Prostate gland (tissue), 2 donors: Measurements from ENCODE around the gene CBFA2T3. TPM values are rescaled to one million over a fixed set of nuclear protein-coding genes. Genes with fewer than 3 reads are reported as not detected.

Experiments used
- DNase-seq: peaks from one replicate; pipeline ENCODE4 v3.0.0-alpha.2; 2019; ENCODE audit warnings: low spot score
- H3K27ac ChIP-seq, 2 donors: fragments of 200-600 bp; sonication (generic); 2 replicates each; pipeline ENCODE4 v1.5.1; 2017 to 2019
- H3K27me3 ChIP-seq: fragments of 200-600 bp; sonication (generic); replicated peaks from 2 replicates; pipeline ENCODE4 v1.5.1; 2019; ENCODE audit not compliant: insufficient read depth
- H3K36me3 ChIP-seq, 2 donors: fragments of 200-600 bp; sonication (generic); 1 replicate in 1 of 2; 2 replicates in 1 of 2; pipeline versions ENCODE4 v1.5.1 to v1.8.1; 2017 to 2019
- H3K4me1 ChIP-seq: fragments of 200-600 bp; sonication (generic); replicated peaks from 2 replicates; pipeline ENCODE4 v1.5.1; 2019
- H3K4me3 ChIP-seq, 2 donors: fragments of 200-600 bp; sonication (generic); 2 replicates each; pipeline ENCODE4 v1.5.1; 2017 to 2019
- H3K9me3 ChIP-seq: fragments of 200-600 bp; sonication (generic); 2 replicates; pipeline ENCODE4 v1.5.1; 2017
- POLR2A ChIP-seq: fragments of 450-650 bp; IDR thresholded peaks from one replicate; pipeline ENCODE4 v1.6.1; 2016; ENCODE audit warnings: antibody characterized with exemption, mild to moderate bottlenecking
- POLR2AphosphoS5 ChIP-seq: sonication (generic); formaldehyde crosslinking; IDR thresholded peaks from one replicate; pipeline ENCODE4 v1.6.1; 2017; ENCODE audit warnings: antibody characterized with exemption
- WGBS: methylation state at CpG from one replicate; pipeline ENCODE4 v1.1.5; 2018; 5-methylcytosine and 5-hydroxymethylcytosine counted together
- intact Hi-C: fragments of 100-400 bp; cut with DNase I; formaldehyde crosslinking; loops from one replicate; pipeline ENCODE4 v1.14.2; 2022
- total RNA-seq, 2 donors: library from RNA; depleted of rRNA; stranded (reverse); fragments of >200 nt; gene quantifications; one replicate each; pipeline ENCODE4 v1.1.0, GENCODE V29; 2016
- TF ChIP-seq, protein P1 (sequence below), 4 experiments: fragments of 200-600 bp in 2 of 4; fragments of 450-650 bp in 2 of 4; sonication (generic) in 2 of 4; IDR thresholded peaks; 1 replicate in 3 of 4; 2 replicates in 1 of 4; pipeline ENCODE4 v1.5.1; 2016 to 2019; ENCODE audit warnings: antibody characterized with exemption in 4 of 4, mild to moderate bottlenecking in 2 of 4, moderate library complexity in 2 of 4

Gene CBFA2T3
- total RNA-seq, 2 donors from 2014 or later: 4.5 to 8.7 TPM

DNA sequence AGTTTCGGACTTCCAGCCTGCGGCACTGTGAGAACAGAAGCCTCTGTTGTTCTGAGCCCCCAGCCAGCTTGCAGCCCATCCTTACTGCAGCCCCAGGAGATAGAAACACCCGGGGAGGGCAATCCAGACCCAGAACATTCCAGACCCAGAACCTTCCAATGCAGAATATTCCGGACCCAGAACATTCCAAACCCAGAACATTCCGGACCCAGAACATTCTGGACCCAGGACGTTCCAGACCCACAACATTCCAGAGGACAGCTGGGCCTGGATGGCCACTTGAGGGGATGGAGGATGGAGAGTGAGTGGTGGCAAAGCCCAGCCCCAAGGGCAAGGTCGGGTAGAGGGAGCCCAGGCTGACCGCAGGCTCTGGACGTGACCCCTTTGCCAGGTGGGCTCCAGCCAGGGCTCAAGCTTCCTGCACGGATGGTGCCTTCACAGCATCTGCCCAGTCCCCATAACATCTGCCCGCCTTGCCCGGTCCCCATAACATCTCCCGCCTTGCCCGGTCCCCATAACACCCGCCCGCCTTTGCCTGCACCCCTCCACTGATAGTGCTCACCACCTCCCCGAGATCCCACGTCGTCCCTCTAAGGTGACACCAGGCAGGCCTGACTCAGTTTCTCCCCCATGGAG, 3.5 kb downstream of the CBFA2T3 start:
- no peak for DNase-seq
- Histone ChIP-seq H3K4me3 (no peak overlapping the region), H3K4me1 (no peaks in the 10 kb centered on the region), H3K27ac (no peak overlapping the region), H3K9me3 (no peaks in the 10 kb centered on the region), H3K27me3 (peaks cover 2% of the 10 kb centered on the region), H3K36me3 (no peaks in the 10 kb centered on the region)
- WGBS: 82% methylated on average over 18 of the region's 19 CpGs
- TF ChIP-seq POLR2A (no peak), POLR2AphosphoS5 (no peak)
- TF ChIP-seq, protein P1, sequence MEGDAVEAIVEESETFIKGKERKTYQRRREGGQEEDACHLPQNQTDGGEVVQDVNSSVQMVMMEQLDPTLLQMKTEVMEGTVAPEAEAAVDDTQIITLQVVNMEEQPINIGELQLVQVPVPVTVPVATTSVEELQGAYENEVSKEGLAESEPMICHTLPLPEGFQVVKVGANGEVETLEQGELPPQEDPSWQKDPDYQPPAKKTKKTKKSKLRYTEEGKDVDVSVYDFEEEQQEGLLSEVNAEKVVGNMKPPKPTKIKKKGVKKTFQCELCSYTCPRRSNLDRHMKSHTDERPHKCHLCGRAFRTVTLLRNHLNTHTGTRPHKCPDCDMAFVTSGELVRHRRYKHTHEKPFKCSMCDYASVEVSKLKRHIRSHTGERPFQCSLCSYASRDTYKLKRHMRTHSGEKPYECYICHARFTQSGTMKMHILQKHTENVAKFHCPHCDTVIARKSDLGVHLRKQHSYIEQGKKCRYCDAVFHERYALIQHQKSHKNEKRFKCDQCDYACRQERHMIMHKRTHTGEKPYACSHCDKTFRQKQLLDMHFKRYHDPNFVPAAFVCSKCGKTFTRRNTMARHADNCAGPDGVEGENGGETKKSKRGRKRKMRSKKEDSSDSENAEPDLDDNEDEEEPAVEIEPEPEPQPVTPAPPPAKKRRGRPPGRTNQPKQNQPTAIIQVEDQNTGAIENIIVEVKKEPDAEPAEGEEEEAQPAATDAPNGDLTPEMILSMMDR (IDR thresholded peaks at IDR 0.05): no peak
- intact Hi-C loops: no loop called here

DNA sequence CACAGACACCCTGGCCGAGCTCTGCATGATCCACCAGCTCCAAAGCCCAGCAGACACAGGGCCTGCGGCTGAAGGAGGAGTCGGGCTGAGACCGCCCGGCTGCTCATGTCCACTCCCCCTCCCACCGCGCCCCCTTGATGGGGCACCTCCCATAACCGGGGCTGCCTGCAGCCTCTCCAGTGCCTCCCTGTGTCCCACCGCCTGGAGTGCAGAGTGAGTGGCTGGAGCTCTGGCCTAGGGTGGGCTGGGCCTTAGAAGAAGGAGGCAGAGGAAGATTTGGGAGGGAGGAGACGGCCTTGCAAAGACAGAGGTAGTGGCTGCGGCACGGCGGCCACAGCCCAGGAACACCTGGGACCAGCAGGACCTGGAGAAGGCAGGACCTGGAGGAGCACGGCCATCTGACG, 4.0 kb downstream of the CBFA2T3 start:
- no peaks in the 10 kb centered on the region for H3K9me3 ChIP-seq
- H3K27me3 ChIP-seq: peaks cover 2% of the 10 kb centered on the region
- no peak overlapping the region for H3K4me3 ChIP-seq
- no peak for DNase-seq
- no peak overlapping the region for H3K27ac ChIP-seq
- TF ChIP-seq, protein P1 (IDR thresholded peaks at IDR 0.05): no peak
- no peak for TF ChIP-seq POLR2A
- no peak for TF ChIP-seq POLR2AphosphoS5
- WGBS: 43% methylated on average over 15 of the region's 15 CpGs
- intact Hi-C loops: no loop called here
- no peaks in the 10 kb centered on the region for H3K4me1 ChIP-seq
- H3K36me3 ChIP-seq: no peaks in the 10 kb centered on the region

DNA sequence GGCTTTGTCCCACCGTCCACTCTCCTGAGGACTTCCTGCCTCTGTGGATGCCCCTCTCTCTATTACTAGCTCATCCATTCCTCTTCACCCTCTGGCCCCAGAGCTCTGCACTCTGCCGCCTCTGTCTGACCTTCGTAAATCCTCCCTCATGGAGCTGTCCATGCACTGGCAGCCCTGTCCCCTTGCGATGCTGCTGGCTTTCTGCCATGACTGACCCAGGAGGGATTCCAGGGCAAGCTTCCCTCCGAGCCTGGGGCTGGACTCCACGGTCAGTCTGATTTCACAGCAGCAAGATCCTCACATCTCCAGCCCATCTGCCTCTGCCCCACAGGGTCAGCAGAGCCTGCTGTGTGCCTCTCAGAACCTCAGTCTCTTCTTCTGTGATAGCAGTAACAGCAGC, 4.7 kb downstream of the CBFA2T3 start:
- Histone ChIP-seq H3K4me1 (no peaks in the 10 kb centered on the region), H3K36me3 (no peaks in the 10 kb centered on the region), H3K4me3 (no peak overlapping the region), H3K9me3 (no peaks in the 10 kb centered on the region), H3K27ac (no peak overlapping the region), H3K27me3 (peaks cover 2% of the 10 kb centered on the region)
- WGBS: 50% methylated on average over 6 of the region's 6 CpGs
- intact Hi-C loops: no loop called here
- no peak for DNase-seq
- TF ChIP-seq, protein P1 (IDR thresholded peaks at IDR 0.05): no peak
- no peak for TF ChIP-seq POLR2AphosphoS5
- TF ChIP-seq POLR2A: no peak

DNA sequence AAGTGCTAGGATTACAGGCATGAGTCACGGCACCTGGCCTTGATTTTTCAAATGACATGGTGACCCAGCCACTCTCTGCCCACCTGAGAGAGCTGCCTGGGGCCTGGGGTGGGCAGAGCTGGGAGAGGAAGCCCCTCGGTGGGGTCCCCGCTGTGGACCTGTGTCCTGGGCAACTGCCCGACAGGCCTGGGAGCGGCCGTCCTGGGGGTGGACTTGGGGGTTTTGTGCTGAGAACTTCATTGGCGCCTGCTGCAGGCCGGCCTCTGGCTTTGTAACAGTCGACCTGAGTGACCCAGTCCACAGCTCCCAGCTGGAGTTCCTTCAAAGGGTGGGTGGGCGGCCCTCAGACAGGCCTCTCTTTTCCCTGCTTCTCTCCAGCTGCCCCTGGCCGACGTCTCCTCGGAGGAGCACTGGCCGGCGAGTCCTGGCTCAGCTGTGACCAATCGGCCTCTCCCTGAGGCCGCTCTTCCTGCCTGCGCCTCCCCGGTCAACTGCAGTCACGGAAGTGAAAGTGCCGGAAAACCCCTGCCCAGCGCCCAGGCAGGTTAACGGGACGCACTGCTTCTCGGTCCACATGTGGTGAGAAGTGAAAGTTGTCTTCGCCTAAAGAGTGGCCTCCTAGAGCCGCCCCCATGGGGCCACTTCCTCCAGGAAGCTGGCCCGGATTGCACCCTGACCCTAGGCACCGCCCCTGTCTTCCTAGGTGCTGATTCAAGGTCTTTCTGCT, 5.5 kb downstream of the CBFA2T3 start:
- no peaks in the 10 kb centered on the region for H3K9me3 ChIP-seq
- H3K36me3 ChIP-seq: no peaks in the 10 kb centered on the region
- H3K4me1 ChIP-seq: no peaks in the 10 kb centered on the region
- 80% methylated on average over 28 of the region's 29 CpGs for WGBS
- no peak overlapping the region for H3K4me3 ChIP-seq
- no peak for DNase-seq
- no peak overlapping the region for H3K27ac ChIP-seq
- TF ChIP-seq POLR2A (no peak), POLR2AphosphoS5 (no peak)
- TF ChIP-seq, protein P1 (IDR thresholded peaks at IDR 0.05): no peak
- intact Hi-C loops: no loop called here
- H3K27me3 ChIP-seq: peaks cover 2% of the 10 kb centered on the region

DNA sequence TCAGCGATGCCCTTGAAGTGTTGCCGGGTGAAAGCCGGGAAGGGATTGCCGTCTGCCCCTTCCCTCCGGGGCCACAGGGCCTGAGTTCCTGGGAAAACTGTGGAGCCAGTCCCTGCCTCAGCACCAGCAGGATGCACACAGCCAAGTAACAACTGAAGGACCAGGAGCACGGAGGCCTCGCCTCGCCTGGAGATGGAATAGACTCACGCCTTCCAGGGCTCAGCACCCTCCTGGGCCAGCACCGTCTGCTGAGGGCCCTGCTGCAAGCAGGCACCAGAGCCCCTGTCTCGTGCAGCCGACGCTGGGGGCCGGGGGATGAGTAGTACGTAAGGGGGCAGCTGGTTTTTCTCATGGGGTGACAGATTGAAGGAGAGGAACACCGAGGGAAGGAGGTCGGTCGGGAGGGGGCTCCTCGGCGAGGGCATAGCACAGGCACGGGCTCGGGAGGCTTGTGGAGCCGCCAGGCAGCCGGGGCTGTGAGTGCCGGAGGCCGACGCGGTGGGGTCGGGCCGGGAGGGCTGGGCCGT, 6.4 kb downstream of the CBFA2T3 start:
- Histone ChIP-seq H3K9me3 (no peaks in the 10 kb centered on the region), H3K27ac (no peak overlapping the region), H3K27me3 (no peaks in the 10 kb centered on the region), H3K4me1 (no peaks in the 10 kb centered on the region), H3K4me3 (no peak overlapping the region), H3K36me3 (no peaks in the 10 kb centered on the region)
- no peak for DNase-seq
- WGBS: 76% methylated on average over 30 of the region's 31 CpGs
- TF ChIP-seq POLR2A (no peak), POLR2AphosphoS5 (no peak)
- TF ChIP-seq, protein P1 (IDR thresholded peaks at IDR 0.05): no peak
- intact Hi-C loops: no loop called here
